ENCODE data around the gene RHBDF2.

DNA sequence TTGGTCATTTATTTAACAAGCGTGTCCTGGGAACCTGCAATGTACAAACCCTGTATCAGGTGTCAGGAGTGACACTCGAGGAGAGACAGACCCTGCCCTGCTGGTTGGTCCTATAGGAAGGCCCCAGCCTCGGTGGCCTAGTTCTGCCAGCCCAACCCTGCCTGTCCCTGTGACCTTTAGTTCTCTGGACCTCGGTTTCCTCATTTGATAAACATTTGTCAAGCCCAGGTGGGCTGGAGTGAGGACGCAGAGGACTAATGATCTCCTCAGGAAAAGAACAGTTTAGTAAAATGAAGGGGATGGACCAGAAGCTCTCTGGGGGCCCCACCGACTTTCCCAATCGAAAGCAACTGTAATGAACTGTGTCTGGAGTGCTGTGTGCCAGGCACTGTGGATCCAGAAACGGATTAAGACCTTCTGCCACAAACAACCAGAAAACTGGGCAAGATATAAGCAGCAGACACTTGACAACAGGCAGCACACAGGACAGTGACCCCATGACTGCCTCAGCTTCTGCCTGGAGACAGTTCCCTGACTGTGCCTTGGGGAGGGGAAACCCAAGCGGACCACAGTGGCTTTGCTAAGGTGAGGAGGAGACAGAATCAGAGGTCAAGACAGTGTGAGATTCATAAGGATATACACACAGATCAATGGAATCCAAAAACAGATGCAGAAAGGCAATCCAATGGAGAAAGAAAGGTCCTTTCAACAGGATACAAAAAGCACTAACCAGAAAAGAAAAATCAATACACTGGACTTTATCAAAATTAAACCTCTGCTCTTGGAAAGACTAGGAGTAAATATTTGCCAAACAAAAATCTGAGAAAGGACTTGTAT is 47.4 kb upstream of the RHBDF2 start:
- TF ChIP-seq, protein P1, sequence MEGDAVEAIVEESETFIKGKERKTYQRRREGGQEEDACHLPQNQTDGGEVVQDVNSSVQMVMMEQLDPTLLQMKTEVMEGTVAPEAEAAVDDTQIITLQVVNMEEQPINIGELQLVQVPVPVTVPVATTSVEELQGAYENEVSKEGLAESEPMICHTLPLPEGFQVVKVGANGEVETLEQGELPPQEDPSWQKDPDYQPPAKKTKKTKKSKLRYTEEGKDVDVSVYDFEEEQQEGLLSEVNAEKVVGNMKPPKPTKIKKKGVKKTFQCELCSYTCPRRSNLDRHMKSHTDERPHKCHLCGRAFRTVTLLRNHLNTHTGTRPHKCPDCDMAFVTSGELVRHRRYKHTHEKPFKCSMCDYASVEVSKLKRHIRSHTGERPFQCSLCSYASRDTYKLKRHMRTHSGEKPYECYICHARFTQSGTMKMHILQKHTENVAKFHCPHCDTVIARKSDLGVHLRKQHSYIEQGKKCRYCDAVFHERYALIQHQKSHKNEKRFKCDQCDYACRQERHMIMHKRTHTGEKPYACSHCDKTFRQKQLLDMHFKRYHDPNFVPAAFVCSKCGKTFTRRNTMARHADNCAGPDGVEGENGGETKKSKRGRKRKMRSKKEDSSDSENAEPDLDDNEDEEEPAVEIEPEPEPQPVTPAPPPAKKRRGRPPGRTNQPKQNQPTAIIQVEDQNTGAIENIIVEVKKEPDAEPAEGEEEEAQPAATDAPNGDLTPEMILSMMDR (IDR thresholded peaks at IDR 0.05; ENCODE audit: extremely low read depth in 1 of 2, insufficient read depth in 1 of 2, low read depth in 1 of 2, low read length in 2 of 2): no peak
- no peak for TF ChIP-seq POLR2A (IDR thresholded peaks at IDR 0.05; ENCODE audit: low read depth, low read length)
- TF ChIP-seq, protein P2, sequence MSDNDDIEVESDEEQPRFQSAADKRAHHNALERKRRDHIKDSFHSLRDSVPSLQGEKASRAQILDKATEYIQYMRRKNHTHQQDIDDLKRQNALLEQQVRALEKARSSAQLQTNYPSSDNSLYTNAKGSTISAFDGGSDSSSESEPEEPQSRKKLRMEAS (IDR thresholded peaks at IDR 0.05; ENCODE audit: insufficient read depth, insufficient read length): no peak
- TF ChIP-seq EZH2 (IDR thresholded peaks at IDR 0.05; ENCODE audit: borderline replicate concordance, low read depth, low read length, severe bottlenecking): no peak
- no peak for TF ChIP-seq POLR2AphosphoS5 (IDR thresholded peaks at IDR 0.05; ENCODE audit: insufficient read depth, low read depth, low read length)
- TF ChIP-seq JUN (IDR thresholded peaks at IDR 0.05; ENCODE audit: borderline replicate concordance, insufficient read depth, insufficient read length, low read depth): no peak
- TF ChIP-seq MYC (IDR thresholded peaks at IDR 0.05; ENCODE audit: low read depth, low read length): no peak
